Measurements from ENCODE around the gene DUSP22.
"Not testable (repeated sequence)": the region's sequence is repeated elsewhere in the genome, so short reads cannot be mapped to it uniquely, and the experiment has no call there.

The DUSP22 gene

GRCh38 chr6:278494-278893 lies 13.8 kb upstream of the DUSP22 start:
- DNase-seq: no peak
- intact Hi-C loops (cut with DNase I): no loop called here

GRCh38 chr6:279341-280029 lies 12.8 kb upstream of the DUSP22 start:
- DNase-seq: no peak
- intact Hi-C loops (cut with DNase I): no loop called here

- peak in 1 of 10 donors; percentile 74 for DNase-seq
- intact Hi-C loops (cut with DNase I): no loop called here
These were observed 11.4 kb upstream of the DUSP22 start for GRCh38 chr6:280775-281468.

GRCh38 chr6:281469-282103 lies 10.7 kb upstream of the DUSP22 start:
- no peak for DNase-seq
- intact Hi-C loops (cut with DNase I): no loop called here

GRCh38 chr6:282177-282866 lies 10.0 kb upstream of the DUSP22 start:
- DNase-seq: peak in 1 of 10 donors; percentile 82
- intact Hi-C loops (cut with DNase I): no loop called here

- intact Hi-C loops (cut with DNase I): no loop called here
These were observed 9.3 kb upstream of the DUSP22 start for GRCh38 chr6:282867-283416.

GRCh38 chr6:284486-284885 lies 7.8 kb upstream of the DUSP22 start:
- no peak for DNase-seq
- intact Hi-C loops (cut with DNase I): no loop called here

More at GRCh38 chr6:282867-283416, 9.3 kb upstream of the DUSP22 start:
- DNase-seq: peak in 1 of 10 donors; percentile 84

GRCh38 chr6:285030-285771 lies 7.1 kb upstream of the DUSP22 start:
- intact Hi-C loops (cut with DNase I): no loop called here
- DNase-seq: no peak

- intact Hi-C loops (cut with DNase I); DNase-seq: not testable (repeated sequence)
These were observed 6.4 kb upstream of the DUSP22 start for GRCh38 chr6:285902-286301.

GRCh38 chr6:286681-287488 lies 5.4 kb upstream of the DUSP22 start:
- DNase-seq: no peak
- intact Hi-C loops (cut with DNase I): no loop called here

GRCh38 chr6:287489-287860 lies 4.8 kb upstream of the DUSP22 start:
- intact Hi-C loops (cut with DNase I): no loop called here
- DNase-seq: no peak

- DNase-seq: no peak
- intact Hi-C loops (cut with DNase I): no loop called here
These were observed 3.4 kb upstream of the DUSP22 start for GRCh38 chr6:288866-289265.

- intact Hi-C loops (cut with DNase I): no loop called here
- DNase-seq: no peak
These were observed 2.0 kb upstream of the DUSP22 start for GRCh38 chr6:290111-290922.

- intact Hi-C loops (cut with DNase I): no loop called here
- no peak for DNase-seq
These were observed 1.0 kb upstream of the DUSP22 start for GRCh38 chr6:291204-291696.

- DNase-seq: no peak
- intact Hi-C loops (cut with DNase I): no loop called here
These were observed 362 bp downstream of the DUSP22 start for GRCh38 chr6:292506-293192.

- DNase-seq: peak in 4 of 10 donors; percentile 43 to 89 (median 70)
- intact Hi-C loops (cut with DNase I): no loop called here
These were observed 1.2 kb downstream of the DUSP22 start for GRCh38 chr6:293193-294174.

Data from posterior cingulate gyrus (tissue), 11 donors.